ENCODE data around the gene IP6K3.

Gene IP6K3

DNA sequence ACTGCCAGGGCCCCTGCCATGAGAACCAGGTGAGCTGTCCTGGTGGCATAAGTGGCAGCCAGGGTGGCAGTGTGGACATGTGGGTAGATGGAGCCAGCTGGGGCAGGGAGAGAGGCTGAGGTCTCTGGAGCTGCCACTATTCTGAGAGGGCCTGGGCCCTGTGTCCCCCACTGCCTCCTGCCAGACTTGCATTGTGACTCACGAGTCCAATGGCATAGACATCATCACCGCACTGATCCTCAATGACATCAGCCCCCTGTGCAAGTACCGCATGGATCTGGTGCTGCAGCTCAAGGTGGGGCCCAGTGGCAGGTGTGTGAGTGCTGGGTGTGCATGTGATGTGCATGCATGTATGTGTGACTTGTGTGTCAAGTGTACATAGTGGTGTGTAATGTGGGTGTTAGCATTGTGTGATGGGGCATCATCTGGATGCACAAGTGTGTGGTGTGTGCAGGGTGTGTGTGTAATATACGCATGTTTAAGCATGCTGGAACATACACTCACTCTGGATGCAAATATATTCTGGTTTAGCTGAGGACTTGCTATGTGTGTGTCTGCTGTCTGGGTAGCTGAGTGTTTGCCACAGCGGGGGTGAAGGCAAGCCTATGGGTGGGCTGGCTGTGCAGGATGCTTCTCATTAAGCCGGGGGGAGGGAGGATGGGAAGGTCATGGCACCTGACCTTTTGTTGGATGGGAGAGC, 60.3 kb downstream of the IP6K3 start:
- no peak for DNase-seq

DNA sequence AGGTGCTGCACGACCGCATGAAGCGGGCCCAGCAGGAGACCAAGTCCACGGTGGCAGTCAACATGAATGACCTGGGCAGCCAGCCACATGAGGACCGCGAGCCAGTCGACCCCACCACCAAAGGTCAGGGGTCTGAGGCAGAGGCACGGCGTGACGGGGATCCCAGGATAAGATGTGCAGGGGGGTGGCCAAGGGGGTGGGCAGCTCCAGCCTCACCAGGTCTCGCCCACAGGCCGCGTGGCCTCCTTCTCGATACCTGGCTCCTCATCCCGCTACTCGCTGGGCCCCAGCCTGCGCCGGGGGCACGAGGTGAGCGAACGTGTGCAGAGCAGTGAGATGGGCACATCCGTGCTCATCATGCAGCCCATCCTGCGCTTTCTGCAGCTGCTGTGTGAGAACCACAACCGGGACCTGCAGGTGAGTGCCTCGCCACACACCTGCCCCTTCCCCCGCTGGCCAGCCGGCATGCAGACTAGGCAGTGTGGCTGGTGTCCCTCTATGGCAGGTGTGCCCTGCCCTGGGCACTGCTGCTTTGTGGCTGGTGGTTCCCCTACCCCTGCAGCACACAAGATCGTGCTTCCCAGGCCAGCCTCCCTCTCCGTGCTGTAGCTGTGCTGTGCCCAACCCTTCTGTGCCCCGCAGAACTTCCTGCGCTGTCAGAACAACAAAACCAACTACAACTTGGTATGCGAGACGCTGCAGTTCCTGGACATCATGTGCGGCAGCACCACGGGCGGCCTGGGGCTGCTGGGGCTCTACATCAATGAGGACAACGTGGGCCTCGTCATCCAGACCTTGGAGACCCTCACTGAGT, 61.1 kb downstream of the IP6K3 start:
- no peak for DNase-seq

DNA sequence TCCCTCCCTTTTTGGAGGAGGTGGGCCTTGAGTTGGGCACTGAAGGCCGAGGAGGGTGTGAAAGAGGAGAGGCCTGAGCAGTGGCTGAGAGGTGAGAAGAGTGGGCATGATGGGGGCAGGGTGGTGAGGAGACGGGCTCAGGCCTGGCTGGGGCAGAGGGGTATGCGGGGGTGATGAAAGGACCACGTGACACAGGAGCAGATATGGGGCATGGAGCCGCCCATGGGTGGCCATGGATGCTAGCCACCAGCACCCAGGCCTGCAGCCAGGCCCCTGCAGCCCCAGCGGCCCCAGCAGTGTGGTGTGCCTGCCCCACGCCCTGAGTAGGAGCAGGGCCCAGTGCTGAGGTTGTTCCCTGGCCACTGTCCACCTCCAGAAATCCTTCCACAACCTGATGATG, 61.7 kb downstream of the IP6K3 start:
- no peak for DNase-seq

DNA sequence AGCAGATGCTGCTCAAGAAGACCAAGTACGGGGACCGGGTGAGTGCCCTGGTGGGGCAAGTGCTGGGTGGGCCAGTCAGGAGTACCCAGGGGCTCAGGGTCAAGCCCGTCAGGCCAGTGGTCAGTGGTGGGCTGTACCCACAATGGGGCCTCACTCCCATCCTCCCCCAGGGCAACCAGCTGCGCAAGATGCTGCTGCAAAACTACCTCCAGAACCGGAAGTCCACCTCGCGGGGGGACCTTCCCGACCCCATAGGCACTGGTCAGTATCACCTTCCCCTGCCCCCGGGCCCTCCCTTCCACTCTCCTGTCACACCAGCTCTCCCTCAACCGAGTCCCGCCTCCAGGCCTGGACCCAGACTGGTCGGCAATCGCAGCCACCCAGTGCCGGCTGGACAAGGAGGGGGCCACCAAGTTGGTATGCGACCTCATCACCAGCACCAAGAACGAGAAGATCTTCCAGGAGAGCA, 62.2 kb downstream of the IP6K3 start:
- DNase-seq, result no peak

DNA sequence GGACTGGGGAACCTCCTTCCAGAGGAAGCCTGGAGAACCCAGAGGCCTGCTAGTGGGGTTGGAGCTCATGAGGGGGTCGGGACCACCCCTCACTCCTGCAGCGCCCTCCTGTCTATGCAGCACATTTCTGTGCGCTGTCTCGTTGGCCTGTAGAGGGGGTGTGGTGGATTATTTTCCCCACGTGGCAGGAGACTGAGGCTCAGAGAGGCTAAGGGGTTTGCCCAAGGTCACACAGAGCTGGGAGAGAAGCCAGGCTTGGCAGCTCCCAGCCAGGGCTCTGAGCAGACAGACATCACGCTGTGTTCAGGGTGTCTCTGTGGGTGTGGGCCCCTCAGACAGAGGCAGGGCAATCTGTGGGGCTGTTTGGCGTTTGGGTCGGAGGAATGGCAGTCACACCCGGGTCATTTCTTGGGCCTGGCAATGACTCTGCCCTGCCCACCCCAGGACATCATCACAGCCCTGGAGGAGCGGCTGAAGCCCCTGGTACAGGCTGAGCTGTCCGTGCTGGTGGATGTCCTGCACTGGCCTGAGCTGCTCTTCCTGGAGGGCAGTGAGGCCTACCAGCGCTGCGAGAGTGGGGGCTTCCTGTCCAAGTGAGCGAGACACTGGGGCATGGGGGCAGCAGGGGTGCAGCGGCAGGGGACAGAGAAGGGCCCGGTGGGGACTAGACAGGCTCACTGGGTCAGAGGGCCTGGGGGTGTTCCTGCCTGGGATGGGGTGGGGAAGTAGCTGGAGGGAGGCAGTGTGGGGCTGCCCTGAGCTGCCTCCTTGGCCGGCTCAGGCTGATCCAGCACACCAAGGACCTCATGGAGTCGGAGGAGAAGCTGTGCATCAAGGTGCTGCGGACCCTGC, 62.9 kb downstream of the IP6K3 start:
- DNase-seq, result no peak

DNA sequence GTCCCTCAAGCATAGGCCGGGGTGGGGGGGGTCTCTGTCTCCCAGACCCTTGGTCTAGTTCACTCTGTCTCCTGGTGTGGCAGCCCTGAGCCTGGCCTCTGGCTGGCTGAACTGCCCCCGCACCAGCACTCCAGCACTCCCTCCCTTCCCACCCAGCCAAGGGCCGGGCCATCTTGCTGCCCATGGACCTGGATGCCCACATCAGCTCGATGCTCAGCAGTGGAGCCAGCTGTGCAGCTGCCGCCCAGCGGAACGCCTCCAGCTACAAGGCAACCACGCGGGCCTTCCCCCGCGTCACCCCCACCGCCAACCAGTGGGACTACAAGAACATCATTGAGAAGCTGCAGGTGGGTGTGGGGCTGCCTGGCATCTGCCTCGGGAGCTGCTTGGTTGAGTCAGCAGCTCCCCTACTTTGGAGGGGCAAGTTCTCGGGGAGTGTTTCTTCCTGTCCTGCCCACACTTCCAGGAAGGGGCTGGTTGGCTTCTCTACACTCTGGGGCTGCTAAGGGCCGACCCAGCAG, 63.6 kb downstream of the IP6K3 start:
- no peak for DNase-seq

DNA sequence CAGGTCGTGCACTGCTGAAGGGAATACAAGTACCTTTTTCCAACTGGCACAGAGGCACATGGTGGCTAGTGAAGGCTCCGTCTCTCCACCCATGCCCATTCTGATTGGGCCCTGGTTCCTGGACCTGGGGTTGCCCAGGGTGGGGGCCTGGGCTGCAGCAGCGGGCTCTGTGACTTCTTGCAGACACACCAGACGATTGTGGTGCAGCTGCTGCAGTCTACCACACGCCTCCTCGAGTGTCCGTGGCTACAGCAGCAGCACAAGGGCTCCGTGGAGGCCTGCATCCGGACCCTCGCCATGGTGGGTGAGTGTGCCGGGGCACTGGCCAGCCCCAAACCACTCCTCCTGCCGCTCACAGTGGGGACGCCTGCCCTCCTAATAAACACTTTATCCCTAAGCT, 64.4 kb downstream of the IP6K3 start:
- DNase-seq, result no peak

DNA sequence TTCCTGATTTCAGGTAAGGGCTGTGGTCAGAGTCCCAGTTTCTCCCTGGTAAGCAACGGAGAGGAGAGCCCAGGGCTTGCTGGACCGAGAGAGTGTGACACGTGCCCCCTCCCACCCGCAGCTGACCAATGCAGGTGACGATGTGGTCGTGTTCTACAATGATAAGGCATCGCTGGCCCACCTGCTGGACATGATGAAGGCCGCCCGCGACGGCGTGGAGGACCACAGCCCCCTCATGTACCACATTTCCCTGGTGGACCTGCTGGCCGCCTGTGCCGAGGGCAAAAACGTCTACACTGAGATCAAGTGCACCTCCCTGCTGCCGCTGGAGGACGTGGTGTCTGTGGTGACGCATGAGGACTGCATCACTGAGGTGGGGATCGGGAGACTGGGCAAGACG, 66.9 kb downstream of the IP6K3 start:
- DNase-seq, result no peak

DNA sequence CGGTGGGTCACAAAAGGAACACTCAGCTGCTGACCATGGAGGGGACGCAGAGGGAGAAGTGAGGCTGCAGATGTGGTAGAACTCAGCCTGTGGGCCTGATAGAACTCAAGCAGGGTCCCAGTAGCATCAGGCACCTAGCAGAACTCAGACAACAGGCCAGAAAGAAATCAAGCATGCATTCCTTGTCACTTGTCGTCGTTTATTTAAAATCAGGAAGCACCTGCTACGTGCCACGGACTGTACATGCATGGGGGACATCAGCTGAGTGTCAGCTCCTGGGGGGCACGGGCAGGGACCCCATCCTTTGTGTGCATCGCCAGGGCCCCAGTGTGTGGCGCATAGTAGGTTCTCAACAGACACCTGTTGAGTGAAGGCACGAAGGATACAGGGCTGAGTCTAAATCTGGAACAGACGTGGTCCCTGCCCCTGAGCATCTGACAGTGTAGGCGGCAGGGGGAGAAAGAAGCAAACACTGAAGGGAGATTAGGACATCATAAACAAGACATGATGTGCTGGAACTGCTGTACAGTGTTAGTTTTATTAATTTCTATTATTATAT, 67.7 kb downstream of the IP6K3 start:
- DNase-seq, result no peak

DNA sequence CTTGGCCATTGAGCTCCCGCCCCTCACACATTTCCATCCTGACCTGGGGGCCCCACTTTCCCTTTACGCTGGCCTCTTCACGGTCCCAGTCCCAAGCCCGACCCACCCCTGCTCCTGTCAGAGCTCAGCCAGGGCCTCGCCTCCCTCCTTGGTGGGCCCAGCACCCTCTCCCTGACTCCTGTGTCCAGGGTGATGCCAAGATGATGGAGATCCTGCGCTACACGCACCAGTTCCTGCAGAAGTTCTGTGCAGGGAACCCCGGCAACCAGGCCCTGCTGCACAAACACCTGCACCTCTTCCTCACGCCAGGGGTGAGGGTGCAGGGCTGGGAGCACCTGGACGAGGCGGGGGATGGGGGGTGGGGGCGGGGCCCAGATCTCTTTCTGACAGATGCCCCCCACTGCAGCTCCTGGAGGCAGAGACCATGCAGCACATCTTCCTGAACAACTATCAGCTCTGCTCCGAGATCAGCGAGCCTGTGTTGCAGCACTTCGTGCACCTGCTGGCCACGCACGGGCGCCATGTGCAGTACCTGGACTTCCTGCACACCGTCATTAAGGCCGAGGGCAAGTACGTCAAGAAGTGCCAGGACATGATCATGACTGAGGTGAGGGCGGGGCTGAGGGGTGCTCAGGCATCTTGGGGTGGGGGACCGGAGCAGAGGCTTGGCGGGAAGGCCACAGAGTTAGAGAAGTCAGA, 68.3 kb downstream of the IP6K3 start:
- no peak for DNase-seq

DNA sequence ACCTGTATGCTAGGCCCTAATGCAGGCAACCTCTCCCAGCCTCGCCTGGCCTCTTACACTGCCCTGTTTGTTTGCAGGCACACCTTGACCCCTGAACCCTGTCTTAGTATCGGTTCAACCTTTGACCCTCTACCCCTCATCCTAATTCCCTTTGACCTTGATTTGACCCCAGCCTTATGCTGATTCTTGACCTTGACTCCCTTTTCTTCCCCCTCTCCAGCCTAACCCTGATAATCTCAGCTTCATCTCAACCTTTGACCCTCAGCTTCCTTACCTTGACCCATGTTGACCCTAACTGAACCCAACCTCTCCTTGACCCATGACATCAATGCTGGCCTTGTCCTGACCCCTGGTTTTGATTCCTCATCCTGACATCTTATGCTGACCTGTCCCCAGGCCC, 69.0 kb downstream of the IP6K3 start:
- DNase-seq, result no peak

DNA sequence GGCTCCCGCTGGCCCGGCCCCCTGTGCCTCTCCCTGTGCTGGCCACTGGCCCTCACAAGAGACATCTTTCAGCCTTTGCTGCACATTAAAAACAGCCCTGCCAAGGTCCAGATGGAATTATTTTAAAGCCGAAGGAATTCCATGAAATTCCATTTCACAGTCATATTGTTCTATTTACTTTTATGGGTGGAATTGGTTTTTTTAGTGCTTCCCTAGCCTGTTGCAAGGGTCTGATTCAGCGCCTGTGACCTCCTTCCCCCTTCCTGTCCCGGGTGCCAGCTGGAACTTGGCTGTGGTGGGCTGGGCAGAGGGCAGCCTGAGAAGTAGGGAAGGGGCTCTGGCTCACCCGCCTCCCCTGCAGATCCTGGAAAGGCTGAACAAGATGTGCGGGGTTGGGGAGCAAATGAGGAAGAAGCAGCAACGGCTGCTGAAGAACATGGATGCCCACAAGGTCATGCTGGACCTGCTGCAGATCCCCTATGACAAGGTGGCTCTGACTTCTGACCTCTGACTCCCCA, 69.5 kb downstream of the IP6K3 start:
- DNase-seq, result no peak

DNA sequence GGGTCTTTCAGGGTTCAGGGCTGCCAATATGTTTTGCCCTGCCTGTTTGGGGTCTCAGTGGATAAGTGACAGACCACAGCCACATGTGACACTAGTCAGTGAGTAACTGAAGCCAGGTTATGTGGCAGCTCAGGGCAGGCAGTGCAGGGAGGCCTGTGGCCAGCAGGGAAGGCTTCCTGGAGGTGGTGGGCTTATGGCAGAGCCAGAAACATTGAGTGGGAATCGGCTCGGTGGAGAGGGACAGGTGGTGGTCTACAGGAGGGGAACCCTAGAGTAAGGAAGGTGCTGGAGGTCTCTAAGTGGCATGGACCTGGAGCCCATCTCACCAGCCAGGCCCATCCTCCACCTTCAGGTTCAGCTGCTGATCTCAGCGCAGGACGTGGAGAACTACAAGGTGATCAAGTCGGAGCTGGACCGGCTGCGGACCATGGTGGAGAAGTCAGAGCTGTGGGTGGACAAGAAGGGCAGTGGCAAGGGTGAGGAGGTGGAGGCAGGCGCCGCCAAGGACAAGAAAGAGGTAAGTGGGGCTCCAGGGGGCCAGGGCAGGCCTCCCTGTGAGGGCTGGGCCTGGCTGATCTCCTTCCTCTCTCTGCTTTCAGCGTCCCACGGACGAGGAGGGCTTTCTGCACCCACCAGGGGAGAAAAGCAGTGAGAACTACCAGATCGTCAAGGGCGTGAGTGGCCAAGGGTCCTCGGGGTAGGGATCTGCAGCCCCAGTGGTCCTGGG, 70.1 kb downstream of the IP6K3 start:
- no peak for DNase-seq

DNA sequence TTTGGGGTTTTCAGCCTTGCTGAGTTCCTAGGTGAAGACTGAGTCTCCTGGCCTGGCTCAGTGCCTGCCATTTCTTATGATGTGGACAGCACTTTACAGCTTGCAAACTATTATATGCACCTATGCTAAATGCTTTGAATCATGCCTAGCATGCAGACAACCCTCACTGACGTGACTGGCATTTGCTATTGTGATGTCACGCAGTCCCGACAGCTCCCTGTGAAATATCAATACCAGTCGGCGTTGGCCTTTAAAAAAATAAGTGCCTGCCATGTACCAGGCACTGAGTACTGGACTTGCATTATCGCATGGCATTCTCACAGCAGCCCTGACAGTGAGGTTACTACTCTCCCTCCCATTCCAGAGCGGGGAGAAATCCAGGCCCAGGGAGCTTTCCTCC, 70.7 kb downstream of the IP6K3 start:
- no peak for DNase-seq

DNA sequence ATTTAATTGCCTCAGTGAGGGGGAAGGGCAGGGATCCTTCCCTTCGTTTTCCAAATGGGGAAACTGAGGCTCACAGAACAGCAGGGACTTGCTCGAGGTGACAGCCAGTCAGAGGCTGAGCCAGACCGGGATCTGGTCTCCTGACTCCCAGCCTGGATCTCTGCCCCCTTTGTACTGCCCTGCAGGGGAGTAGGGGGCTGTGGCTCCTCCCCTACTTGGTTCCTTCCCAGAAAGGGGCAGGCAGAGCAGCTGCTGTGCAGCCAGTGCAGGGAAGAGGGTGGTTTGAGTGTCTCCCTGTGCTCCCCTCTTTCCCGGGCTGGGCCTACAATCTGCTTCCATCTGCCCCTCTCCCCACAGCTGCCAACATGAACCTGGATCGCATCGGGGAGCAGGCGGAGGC, 72.9 kb downstream of the IP6K3 start:
- DNase-seq, result no peak

DNA sequence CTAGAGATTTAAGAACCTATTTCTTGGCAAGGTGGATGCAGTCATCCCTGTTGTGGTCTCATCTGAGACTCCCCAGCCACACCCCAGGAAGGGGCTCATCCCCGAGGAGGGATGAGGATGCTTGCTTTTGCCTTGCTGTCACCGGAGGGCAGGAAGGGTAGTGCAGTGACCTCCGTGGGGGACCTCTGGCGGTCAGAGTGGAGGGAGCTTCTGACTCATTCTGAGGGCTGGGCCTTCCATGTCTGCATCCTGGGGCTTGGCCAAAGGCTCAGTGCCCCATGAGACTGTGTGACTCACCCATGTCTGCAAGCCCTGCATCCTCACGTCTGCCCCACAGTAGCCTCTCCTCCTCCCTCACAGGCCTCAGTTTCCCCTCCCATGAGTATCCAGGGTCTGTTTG, 73.9 kb downstream of the IP6K3 start:
- DNase-seq, result no peak

DNA sequence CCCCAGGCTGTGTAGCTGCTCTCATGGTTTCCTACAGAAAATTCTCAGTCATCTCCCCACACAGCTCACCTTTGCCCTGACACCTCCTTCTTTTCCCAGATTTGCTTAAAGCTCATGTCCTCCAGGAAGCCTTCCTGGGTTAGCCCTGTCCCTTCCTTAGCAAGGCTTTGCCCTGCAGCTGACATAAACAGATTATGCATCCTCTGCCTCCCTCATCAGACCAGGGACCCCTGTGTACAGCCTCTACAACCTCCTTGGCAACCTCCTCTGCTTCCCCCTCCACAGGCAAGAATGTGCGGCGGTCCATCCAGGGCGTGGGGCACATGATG, 75.0 kb downstream of the IP6K3 start:
- DNase-seq, result no peak
